Loucy (cell line): ENCODE measurements around the gene LCA5L.

Experiments
- CTCF ChIP-seq: fragments of 200-600 bp; sonication (generic); conservative IDR thresholded peaks from 2 replicates; pipeline ENCODE4 v1.5.1; 2014; ENCODE audit warnings: mild to moderate bottlenecking, antibody characterized with exemption, low read length
- EZH2phosphoT487 ChIP-seq: fragments of 200-600 bp; IDR thresholded peaks from 2 replicates; pipeline ENCODE4 v1.6.1; 2018; ENCODE audit warnings: antibody characterized with exemption, mild to moderate bottlenecking, moderate library complexity, borderline replicate concordance

GRCh38 chr21:39474611-39475010 lies 29.0 kb upstream of the LCA5L start:
- TF ChIP-seq CTCF (no peak), EZH2phosphoT487 (no peak)
